Caco-2 (cell line): ENCODE results near the gene ANKRD23. TPM values are rescaled to one million over a fixed set of nuclear protein-coding genes. Genes with fewer than 3 reads are reported as not detected.

Experiments used
- BruUV-seq: library from RNA; stranded (reverse); fragments of 400-500 nt; replicated peaks from 2 replicates; lab custom pipeline; 2021; lab: Mats Ljungman, UMichigan
- CTCF ChIA-PET: fragments of 300-600 bp; sonication (Branson Sonifier 250); formaldehyde crosslinking; loops from one replicate; lab custom pipeline; 2022; ENCODE audit warnings: antibody characterized with exemption; lab: Charles Lee
- POLR2A ChIA-PET: fragments of 300-600 bp; sonication (Branson Sonifier 250); formaldehyde crosslinking; loops from one replicate; lab custom pipeline; 2022; ENCODE audit warnings: antibody characterized with exemption; lab: Charles Lee
- DNase-seq, 2 experiments: peaks; one replicate each; pipeline versions ENCODE4 v3.0.0 to v3.0.0-alpha.2; 2020 to 2022
- H3K27me3 ChIP-seq: replicated peaks from 2 replicates; pipeline ENCODE4 v1.6.0; 2011; ENCODE audit warnings: low read length; ENCODE audit not compliant: control insufficient read depth, insufficient read depth
- H3K36me3 ChIP-seq: 2 replicates; pipeline ENCODE4 v1.5.1; 2011; ENCODE audit warnings: low read length; ENCODE audit not compliant: control insufficient read depth, insufficient read depth
- H3K4me1 ChIP-seq: fragments of 250-450 bp; sonication (Bioruptor Pico); 2 replicates; pipeline ENCODE4 v1.5.1; 2020; ENCODE audit warnings: mild to moderate bottlenecking
- H3K4me3 ChIP-seq: 2 replicates; pipeline ENCODE4 v1.5.1; 2011; ENCODE audit warnings: low read depth, mild to moderate bottlenecking, control low read depth, low read length
- H3K9me3 ChIP-seq: fragments of 250-450 bp; sonication (Bioruptor Pico); 2 replicates; pipeline ENCODE4 v1.5.1; 2020; ENCODE audit warnings: mild to moderate bottlenecking, moderate library complexity
- H3K27ac Mint-ChIP-seq: one replicate; pipeline ENCODE4 v1.8.0; 2022; ENCODE audit warnings: mixed read lengths; ENCODE audit not compliant: unreplicated experiment
- H3K27me3 Mint-ChIP-seq: one replicate; pipeline ENCODE4 v1.8.0; 2022; ENCODE audit warnings: mixed read lengths; ENCODE audit not compliant: insufficient read depth, unreplicated experiment
- H3K36me3 Mint-ChIP-seq: one replicate; pipeline ENCODE4 v1.8.0; 2022; ENCODE audit warnings: mild to moderate bottlenecking, mixed read lengths; ENCODE audit not compliant: insufficient read depth, unreplicated experiment
- H3K4me1 Mint-ChIP-seq: one replicate; pipeline ENCODE4 v1.8.0; 2022; ENCODE audit warnings: low read depth, mixed read lengths; ENCODE audit not compliant: unreplicated experiment
- H3K4me3 Mint-ChIP-seq: one replicate; pipeline ENCODE4 v1.8.0; 2022; ENCODE audit warnings: mild to moderate bottlenecking, moderate library complexity, mixed read lengths; ENCODE audit not compliant: unreplicated experiment
- H3K9me3 Mint-ChIP-seq: one replicate; pipeline ENCODE4 v1.8.0; 2022; ENCODE audit warnings: mixed read lengths; ENCODE audit not compliant: unreplicated experiment
- intact Hi-C: fragments of 100-400 bp; cut with micrococcal nuclease; formaldehyde crosslinking; loops from one replicate; pipeline ENCODE4 v1.10.0; 2022; ENCODE audit not compliant: unreplicated experiment
- total RNA-seq: library from RNA; stranded (reverse); gene quantifications from 2 replicates; pipeline ENCODE4 v1.2.3, GENCODE V29; 2022
- TF ChIP-seq, protein P1 (sequence below), 2 experiments: fragments of 200-600 bp in 1 of 2; IDR thresholded peaks; 1 replicate in 1 of 2; 2 replicates in 1 of 2; pipeline versions ENCODE4 v1.5.1 to v1.8.0; 2011 to 2022; ENCODE audit warnings: antibody characterized with exemption in 1 of 2, control low read depth in 1 of 2, inconsistent platforms in 1 of 2, low read depth in 1 of 2, low read length in 1 of 2, mild to moderate bottlenecking in 1 of 2, moderate library complexity in 1 of 2; ENCODE audit not compliant: insufficient read depth in 1 of 2, severe bottlenecking in 1 of 2, unreplicated experiment in 1 of 2

ANKRD23 gene
- total RNA-seq, 1 experiment from 2014 or later = 2.5 TPM

DNA sequence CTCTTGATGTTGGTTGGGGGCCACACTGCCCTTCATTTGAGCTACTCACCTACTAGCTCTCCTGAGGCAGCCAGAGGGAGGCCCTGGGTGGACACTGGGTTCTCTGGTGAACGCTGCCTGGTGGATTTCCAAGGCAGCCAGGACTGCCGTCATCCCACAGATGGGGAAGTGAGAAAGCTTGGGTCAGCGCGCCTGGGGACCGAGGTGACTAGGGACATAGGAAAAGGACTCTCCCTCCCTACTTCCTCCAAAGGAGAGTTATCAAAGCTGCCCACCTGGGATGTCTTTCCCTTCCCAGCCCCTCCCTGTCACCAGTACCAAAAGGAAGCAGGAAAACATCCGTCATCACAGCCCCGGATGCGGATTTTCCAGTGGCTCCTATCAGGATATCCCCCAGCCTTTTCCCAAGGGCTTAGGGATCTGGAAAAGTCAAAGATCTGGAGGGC is 29.9 kb upstream of the ANKRD23 start:
- no peaks in the 10 kb centered on the region for H3K27me3 Mint-ChIP-seq
- POLR2A ChIA-PET = no interaction called here
- BruUV-seq = no TSS peak

DNA sequence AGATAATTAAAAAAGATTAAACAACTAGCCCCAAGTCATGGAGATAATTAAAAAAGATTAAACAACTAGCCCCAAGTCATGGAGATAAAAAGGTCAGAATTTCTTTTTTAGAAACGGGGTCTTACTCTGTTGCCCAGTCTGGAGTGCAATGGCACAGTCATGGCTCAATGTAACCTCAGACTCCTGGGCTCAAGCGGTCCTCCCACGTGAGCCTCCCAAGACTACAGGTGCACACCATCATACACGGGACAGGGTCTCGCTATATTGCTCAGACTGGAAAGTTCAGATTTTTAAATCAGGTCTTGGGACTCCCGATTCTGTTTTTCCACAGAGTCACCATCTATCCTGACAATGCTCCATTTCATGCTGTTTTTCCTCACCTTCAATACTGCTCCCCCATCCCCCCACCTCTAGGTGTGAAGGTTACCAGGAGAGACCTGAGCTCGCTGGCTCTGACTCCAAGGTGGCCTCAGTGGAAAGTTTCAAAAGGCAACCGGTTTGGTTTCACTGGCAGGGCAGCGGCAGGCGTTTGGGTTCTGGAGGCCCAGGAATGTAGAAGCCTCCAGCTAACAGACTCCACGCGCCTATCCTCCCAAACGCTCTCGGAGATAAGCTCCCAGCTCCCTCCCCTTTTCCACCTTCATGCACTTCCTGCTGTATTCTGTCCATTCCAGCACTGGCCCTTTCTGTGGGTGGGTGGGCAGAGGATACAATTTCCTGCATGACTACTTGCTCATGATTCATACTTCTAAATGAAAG is 28.9 kb upstream of the ANKRD23 start:
- Mint-ChIP-seq H3K4me1 (no peaks in the 10 kb centered on the region), H3K9me3 (no peaks in the 10 kb centered on the region), H3K27me3 (no peaks in the 10 kb centered on the region), H3K4me3 (no peak overlapping the region), H3K36me3 (no peaks in the 10 kb centered on the region), H3K27ac (peak overlapping the region; percentile 19)
- H3K36me3 ChIP-seq = no peaks in the 10 kb centered on the region
- POLR2A ChIA-PET = interaction anchor here (0.8 kb wide), 1 partner anchor 15 kb away, joined by 3 read pairs; the partner anchor contains the start of gene ANKRD39
- no TSS peak for BruUV-seq
- CTCF ChIA-PET = interaction anchor here (0.6 to 2.2 kb wide), 3 partner anchors 12 to 54 kb away, joined by 5 to 16 read pairs (median 6); partner anchors contain the start of gene ANKRD39
- no peaks in the 10 kb centered on the region for H3K27me3 ChIP-seq
- DNase-seq = peak; percentile 63 to 76
- intact Hi-C loops = no loop called here
- H3K9me3 ChIP-seq = no peaks in the 10 kb centered on the region
- TF ChIP-seq, protein P1, sequence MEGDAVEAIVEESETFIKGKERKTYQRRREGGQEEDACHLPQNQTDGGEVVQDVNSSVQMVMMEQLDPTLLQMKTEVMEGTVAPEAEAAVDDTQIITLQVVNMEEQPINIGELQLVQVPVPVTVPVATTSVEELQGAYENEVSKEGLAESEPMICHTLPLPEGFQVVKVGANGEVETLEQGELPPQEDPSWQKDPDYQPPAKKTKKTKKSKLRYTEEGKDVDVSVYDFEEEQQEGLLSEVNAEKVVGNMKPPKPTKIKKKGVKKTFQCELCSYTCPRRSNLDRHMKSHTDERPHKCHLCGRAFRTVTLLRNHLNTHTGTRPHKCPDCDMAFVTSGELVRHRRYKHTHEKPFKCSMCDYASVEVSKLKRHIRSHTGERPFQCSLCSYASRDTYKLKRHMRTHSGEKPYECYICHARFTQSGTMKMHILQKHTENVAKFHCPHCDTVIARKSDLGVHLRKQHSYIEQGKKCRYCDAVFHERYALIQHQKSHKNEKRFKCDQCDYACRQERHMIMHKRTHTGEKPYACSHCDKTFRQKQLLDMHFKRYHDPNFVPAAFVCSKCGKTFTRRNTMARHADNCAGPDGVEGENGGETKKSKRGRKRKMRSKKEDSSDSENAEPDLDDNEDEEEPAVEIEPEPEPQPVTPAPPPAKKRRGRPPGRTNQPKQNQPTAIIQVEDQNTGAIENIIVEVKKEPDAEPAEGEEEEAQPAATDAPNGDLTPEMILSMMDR (IDR thresholded peaks at IDR 0.05; ENCODE audit: insufficient read depth in 1 of 2, low read depth in 1 of 2, low read length in 1 of 2, severe bottlenecking in 1 of 2, unreplicated experiment in 1 of 2) = no peak
- H3K4me1 ChIP-seq = peaks cover 16% of the 10 kb centered on the region
- H3K4me3 ChIP-seq = no peak overlapping the region

More for the DNA sequence above, 29.9 kb upstream of the ANKRD23 start:
- Mint-ChIP-seq H3K27ac (no peak overlapping the region), H3K4me1 (no peaks in the 10 kb centered on the region), H3K36me3 (no peaks in the 10 kb centered on the region), H3K9me3 (no peaks in the 10 kb centered on the region), H3K4me3 (no peak overlapping the region)
- intact Hi-C loops = no loop called here
- H3K36me3 ChIP-seq = no peaks in the 10 kb centered on the region
- no peak overlapping the region for H3K4me3 ChIP-seq
- no peaks in the 10 kb centered on the region for H3K27me3 ChIP-seq
- TF ChIP-seq, protein P1 (IDR thresholded peaks at IDR 0.05; ENCODE audit: insufficient read depth in 1 of 2, low read depth in 1 of 2, low read length in 1 of 2, severe bottlenecking in 1 of 2, unreplicated experiment in 1 of 2) = no peak
- no peaks in the 10 kb centered on the region for H3K9me3 ChIP-seq
- CTCF ChIA-PET = interaction anchor here (2.2 kb wide), 1 partner anchor 15 kb away, joined by 16 read pairs; the partner anchor contains the start of gene ANKRD39
- DNase-seq = no peak
- H3K4me1 ChIP-seq = peaks cover 16% of the 10 kb centered on the region

DNA sequence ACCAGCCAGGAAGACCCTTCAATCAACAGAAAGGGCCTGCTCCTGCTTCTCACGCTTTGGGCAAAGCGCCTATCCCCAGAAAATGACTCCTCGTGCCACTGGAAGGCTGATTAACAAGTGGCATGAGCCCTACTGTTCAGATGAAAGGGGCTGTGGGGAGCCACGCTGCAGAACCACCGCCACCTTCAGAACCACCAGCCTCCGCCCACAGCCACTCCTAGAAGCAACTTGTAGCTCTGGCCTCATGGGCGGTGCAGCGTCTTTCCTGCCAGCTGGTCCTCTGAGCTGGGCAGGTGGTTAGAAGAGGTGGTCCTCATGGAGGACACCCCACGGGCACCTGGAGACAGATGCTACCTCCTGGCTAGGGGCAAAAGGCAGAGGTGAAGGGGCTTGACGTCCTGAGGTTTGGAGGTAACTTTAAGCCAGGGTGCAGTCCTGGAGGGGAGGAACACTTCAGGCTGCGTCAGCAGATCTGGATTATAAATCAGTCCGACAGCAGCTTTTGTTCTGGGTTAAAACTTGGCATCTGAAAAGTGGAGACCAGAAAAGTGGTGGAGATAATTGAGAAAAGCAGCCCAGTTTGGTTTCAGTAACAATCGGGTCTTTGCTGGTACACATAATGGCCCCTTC is 26.9 kb upstream of the ANKRD23 start:
- H3K27me3 ChIP-seq = no peaks in the 10 kb centered on the region
- H3K4me1 ChIP-seq = peaks cover 20% of the 10 kb centered on the region
- TSS peak; percentile 47 for BruUV-seq
- intact Hi-C loops = no loop called here
- POLR2A ChIA-PET = interaction anchor here (0.9 kb wide), 1 partner anchor 13 kb away, joined by 3 read pairs; the partner anchor contains the start of gene ANKRD39
- DNase-seq = no peak
- no peaks in the 10 kb centered on the region for H3K9me3 Mint-ChIP-seq
- H3K9me3 ChIP-seq = no peaks in the 10 kb centered on the region
- no peaks in the 10 kb centered on the region for H3K4me1 Mint-ChIP-seq
- CTCF ChIA-PET = interaction anchor here (0.8 kb wide), 1 partner anchor 13 kb away, joined by 3 read pairs; the partner anchor contains the start of gene ANKRD39
- H3K4me3 Mint-ChIP-seq = peak overlapping the region; percentile 72
- TF ChIP-seq, protein P1 (IDR thresholded peaks at IDR 0.05; ENCODE audit: insufficient read depth in 1 of 2, low read depth in 1 of 2, low read length in 1 of 2, severe bottlenecking in 1 of 2, unreplicated experiment in 1 of 2) = no peak
- H3K4me3 ChIP-seq = peak overlapping the region; percentile 95
- H3K36me3 Mint-ChIP-seq = peaks cover 10% of the 10 kb centered on the region
- peak overlapping the region; percentile 70 for H3K27ac Mint-ChIP-seq
- no peaks in the 10 kb centered on the region for H3K27me3 Mint-ChIP-seq
- H3K36me3 ChIP-seq = no peaks in the 10 kb centered on the region; the same call in 1 of the 2 replicates
